Dermis blood vessel endothelial cell (primary cell): Measurements from ENCODE around the gene VSTM2B. TPM values are rescaled to one million over a fixed set of nuclear protein-coding genes. Genes with fewer than 3 reads are reported as not detected.

Experiments
- DNase-seq: peaks from one replicate; pipeline ENCODE4 v3.0.0; 2010
- total RNA-seq: library from RNA; depleted of rRNA; stranded (reverse); fragments of >200 nt; gene quantifications from 2 replicates; pipeline ENCODE4 v1.2.3, GENCODE V29; 2014

VSTM2B gene
- total RNA-seq, 1 donor from 2014 or later: not detected

- DNase-seq: no peak
These were observed 9.5 kb upstream of the VSTM2B start for GRCh38 chr19:29516358-29516725.

GRCh38 chr19:29516821-29517395, 8.9 kb upstream of the VSTM2B start:
- DNase-seq: no peak

GRCh38 chr19:29517412-29517811, 8.4 kb upstream of the VSTM2B start:
- no peak for DNase-seq

- DNase-seq: no peak
These were observed 7.8 kb upstream of the VSTM2B start for GRCh38 chr19:29517946-29518345.

- no peak for DNase-seq
These were observed 6.6 kb upstream of the VSTM2B start for GRCh38 chr19:29519146-29519545.

DNA sequence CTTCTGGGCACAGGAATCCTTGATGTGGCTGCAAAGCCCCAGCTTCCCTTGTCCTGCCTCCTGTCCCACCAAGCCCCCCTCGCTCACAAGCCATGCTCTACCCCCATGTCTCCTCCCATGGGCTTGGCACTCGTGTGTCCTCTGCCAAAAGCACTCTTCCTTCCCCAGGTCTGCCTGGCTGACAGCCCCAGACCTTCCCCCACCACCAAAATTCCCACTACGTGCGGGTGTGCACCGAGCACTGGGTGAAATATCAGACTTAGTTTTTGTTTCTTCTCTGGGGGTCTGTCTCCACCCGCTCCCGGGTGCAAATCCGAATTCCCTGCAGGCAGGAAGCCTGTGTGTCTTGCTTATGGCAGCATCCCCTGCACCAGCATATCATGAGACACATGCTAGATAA, 5.9 kb upstream of the VSTM2B start:
- DNase-seq: no peak

DNA sequence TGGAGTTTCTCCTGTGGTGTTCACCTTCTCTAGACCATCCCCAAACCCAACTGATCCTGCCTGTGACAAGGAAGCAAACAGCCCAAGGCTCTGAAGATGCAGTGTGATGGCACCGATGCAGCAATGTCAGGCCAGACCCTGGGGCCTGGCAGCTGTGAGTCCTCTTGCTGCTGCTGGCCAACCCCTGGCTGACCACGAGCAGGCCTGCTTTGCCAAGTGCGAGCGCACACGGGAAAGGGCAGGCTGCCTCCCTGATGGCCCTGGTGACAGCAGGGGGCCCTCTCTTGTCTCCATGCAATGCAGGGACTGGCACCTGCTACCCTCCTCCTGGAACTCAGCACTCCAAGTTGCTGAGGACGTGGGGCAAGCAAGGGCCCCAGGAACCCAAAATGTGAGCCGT, 5.4 kb upstream of the VSTM2B start:
- DNase-seq: no peak

- DNase-seq: no peak
These were observed 4.3 kb upstream of the VSTM2B start for GRCh38 chr19:29521291-29522075.

DNA sequence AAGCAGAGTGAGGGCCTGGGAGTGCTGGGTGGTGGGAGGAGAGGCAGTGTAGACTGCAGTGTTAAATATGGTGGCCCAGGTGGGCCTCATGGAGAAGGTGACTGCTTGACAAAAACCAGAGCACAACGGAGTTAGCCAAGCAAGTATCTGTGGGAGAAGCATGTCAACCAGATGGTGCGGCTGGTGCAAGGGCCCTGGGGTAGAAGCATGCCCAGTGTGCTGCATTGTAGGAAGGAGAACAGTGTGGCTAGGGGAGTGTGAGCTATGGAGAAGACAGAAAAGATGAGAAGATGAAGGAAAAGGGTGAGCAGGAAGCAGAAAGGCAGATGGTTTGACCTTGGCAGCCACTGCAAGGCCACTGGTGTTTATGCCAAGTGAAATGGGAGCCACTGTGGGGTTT, 2.2 kb upstream of the VSTM2B start:
- DNase-seq: no peak

GRCh38 chr19:29524201-29524911, 1.4 kb upstream of the VSTM2B start:
- DNase-seq: no peak

DNA sequence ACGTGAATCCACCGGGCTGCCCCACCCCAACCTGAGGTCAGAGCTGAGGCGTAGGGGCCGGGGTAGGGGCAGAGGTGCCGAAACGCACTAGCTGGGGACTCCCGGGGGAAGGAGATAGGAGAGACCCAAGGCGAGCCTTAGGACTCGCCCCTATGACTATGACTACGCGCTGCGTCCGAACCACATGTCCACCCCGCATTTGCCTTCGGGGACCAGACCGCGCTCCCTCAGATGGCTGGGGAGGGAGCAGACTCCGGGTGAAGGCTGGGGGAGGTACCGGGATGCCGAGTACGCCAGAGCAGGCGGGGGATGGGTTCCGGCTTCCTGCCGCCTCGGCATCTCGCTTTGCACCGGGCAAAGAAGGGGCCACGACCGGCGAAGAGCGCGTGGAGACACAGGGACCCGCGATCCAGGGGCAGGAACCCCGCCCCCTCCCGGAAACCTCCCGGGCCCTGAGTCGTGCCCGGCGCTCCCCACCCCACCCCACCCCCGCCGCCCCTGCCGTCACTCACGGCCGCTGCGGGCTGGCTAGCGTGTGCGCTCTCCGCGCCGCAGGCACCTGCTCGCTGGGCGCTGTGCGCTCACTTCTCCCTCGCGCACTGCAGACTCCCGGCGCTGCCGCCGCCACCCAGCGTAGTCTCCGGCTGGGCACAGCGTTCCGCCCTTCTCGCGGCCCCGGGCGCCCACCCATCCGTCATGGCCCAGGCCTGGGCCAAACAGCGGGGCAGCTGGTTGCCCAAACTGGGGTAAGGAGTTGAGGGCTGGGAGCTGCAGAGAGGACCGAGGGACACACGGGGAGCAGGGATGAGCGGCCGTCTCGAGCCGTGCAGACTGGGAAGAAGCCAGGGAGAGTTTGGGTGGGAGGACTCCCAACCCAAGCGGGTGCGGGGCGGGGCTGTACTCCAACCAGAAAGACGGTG, 622 bp upstream of the VSTM2B start:
- no peak for DNase-seq

- no peak for DNase-seq
These were observed 1.1 kb downstream of the VSTM2B start for GRCh38 chr19:29526730-29527499.

GRCh38 chr19:29527500-29528328, 1.9 kb downstream of the VSTM2B start:
- DNase-seq: no peak

DNA sequence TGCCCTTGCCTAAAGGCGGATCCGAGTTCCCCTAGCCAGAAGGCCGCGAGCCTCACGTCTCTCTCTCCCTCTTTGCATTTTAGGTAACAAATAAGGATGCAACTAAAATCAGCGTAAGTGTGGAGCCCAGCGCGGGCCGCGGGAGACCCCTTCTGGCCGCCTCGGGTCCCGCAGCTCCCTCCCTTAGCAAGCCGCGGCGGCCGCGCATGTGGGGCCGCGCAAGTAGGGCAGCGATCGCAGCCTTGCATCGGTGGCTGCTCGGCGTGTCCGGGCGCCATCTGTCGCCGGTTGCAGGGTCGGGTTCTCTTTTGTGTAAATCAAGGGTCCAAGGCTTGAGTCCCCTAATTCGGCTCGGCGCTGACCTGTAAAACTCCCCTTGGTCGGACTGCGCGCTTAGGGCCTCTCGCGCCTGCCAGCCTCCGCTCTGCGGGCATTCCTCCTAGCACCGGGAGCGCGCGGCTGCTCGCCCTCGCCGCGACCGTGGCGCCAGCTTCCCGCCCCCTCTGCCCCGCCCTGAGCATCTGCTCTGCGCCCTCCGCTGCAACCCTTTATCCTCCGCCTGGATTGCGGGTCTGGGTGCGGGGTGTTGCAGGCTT, 2.7 kb downstream of the VSTM2B start:
- peak; percentile 80 for DNase-seq

GRCh38 chr19:29528946-29529645, 3.3 kb downstream of the VSTM2B start:
- DNase-seq: no peak

DNA sequence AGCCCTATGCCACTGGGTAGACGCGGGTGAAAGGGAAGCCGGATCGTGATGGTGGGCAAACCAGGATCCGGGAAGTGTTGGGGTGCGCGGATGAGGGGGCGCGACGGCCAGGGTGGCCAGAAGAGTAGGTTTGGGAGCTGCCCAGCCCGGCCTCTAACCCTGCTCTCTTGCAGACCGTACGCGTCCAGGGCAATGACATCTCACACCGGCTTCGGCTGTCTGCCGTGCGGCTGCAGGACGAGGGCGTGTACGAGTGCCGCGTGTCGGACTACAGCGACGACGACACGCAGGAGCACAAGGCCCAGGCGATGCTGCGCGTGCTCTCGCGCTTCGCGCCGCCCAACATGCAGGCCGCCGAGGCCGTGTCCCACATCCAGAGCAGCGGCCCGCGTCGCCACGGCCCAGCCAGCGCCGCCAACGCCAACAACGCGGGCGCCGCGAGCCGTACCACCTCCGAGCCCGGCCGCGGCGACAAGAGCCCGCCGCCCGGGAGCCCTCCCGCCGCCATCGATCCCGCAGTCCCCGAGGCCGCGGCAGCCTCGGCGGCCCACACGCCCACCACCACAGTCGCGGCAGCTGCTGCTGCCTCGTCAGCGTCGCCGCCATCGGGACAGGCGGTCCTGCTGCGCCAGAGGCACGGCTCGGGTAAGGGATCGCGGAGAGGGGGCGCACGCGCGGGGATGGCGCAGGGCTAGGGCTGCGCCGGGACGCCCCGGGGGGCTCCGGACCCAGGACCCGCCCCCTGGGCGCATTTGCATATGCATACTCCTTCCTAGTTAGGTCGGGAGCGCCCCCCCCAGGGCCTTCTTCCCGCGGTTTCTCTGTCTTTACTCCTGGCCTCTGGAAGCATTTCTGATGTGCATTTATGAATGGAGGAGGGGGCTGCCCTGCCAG, 4.1 kb downstream of the VSTM2B start:
- no peak for DNase-seq

GRCh38 chr19:29530540-29531457, 5.0 kb downstream of the VSTM2B start:
- no peak for DNase-seq
